Upper lobe of left lung (tissue), 4 donors: Measurements from ENCODE around the gene SYT6.

Experiments used
- CTCF ChIP-seq, 6 experiments: fragments of 450-650 bp in 4 of 6; fragments of 200-600 bp in 2 of 6; sonication (generic) in 2 of 6; IDR thresholded peaks; one replicate each; pipeline ENCODE4 v1.5.1; 2016 to 2019; ENCODE audit warnings: antibody characterized with exemption in 6 of 6
- EP300 ChIP-seq, 4 donors: sonication (generic); formaldehyde crosslinking; IDR thresholded peaks; one replicate each; pipeline ENCODE4 v1.5.1; 2017; ENCODE audit warnings: antibody characterized with exemption in 4 of 4, control low read depth in 2 of 4
- POLR2AphosphoS5 ChIP-seq, 2 donors: sonication (generic); formaldehyde crosslinking; IDR thresholded peaks; one replicate each; pipeline ENCODE4 v1.5.1; 2017; ENCODE audit warnings: antibody characterized with exemption in 2 of 2

DNA sequence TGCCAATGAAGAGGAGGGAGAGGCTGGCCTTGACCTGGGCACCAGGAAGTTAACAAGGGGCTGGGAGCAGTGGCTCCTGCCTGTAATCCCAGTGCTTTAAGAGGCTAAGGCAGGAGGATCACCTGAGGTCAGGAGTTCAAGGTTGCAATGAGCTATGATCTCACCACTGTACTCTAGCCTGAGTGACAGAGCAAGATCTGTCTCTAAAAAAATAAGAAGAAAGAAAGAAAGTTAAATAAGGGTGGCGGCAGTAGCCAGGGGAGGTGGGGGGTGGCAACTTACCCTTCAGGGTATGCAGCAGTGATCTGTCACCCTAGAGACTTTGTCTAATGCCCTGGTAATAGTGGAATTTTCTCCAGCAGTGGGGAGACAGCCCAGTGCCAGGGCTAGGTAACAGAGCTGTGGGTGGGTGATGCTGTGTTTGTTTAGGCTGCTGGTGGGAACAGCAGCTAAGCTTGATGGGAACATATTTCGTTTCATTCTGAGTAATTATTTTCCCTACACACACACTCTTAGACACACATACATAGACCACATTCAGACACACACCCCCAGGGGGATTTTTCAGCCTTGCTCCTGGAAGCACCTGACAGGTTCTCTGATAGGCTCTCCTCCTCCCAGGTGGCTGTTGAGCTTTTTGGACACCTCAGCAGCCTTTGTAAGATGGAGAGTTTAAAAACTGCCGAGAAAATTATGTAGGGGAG is 11.3 kb upstream of the SYT6 start:
- TF ChIP-seq CTCF (IDR thresholded peaks at IDR 0.05) (no peak), POLR2AphosphoS5 (IDR thresholded peaks at IDR 0.05) (no peak), EP300 (IDR thresholded peaks at IDR 0.05) (no peak)
